HepG2 (cell line): ENCODE results near the gene LYPLA2. TPM values are rescaled to one million over a fixed set of nuclear protein-coding genes. Genes with fewer than 3 reads are reported as not detected.

Experiments used
- AGO2 ChIP-seq: fragments of 200-400 bp; formaldehyde crosslinking; optimal IDR thresholded peaks from 2 replicates; pipeline ENCODE3; 2017; ENCODE audit warnings: mild to moderate bottlenecking, low read depth, low read length, moderate library complexity
- ARID4A ChIP-seq: sonication (generic); formaldehyde crosslinking; IDR thresholded peaks from 2 replicates; pipeline ENCODE4 v1.5.0; 2020; ENCODE audit warnings: mild to moderate bottlenecking, missing genetic modification reagents, borderline replicate concordance
- CBX1 ChIP-seq: IDR thresholded peaks from one replicate; pipeline ENCODE4 v1.6.1; 2016; ENCODE audit warnings: antibody characterized with exemption, low read depth
- CENPBD1 ChIP-seq: sonication (generic); formaldehyde crosslinking; IDR thresholded peaks from 2 replicates; pipeline ENCODE4 v1.8.0; 2022; ENCODE audit warnings: missing genetic modification reagents, low read depth, mild to moderate bottlenecking, borderline replicate concordance
- DRAP1 ChIP-seq: IDR thresholded peaks from 2 replicates; pipeline ENCODE4 v1.6.1; 2016; ENCODE audit warnings: missing genetic modification reagents, missing compliant biosample characterization
- GATAD1 ChIP-seq: IDR thresholded peaks from 2 replicates; pipeline ENCODE4 v1.6.1; 2016; ENCODE audit warnings: missing genetic modification reagents, missing compliant biosample characterization
- HOXA5 ChIP-seq: sonication (generic); formaldehyde crosslinking; IDR thresholded peaks from 2 replicates; pipeline ENCODE4 v1.4.0; 2020; ENCODE audit warnings: missing genetic modification reagents
- JARID2 ChIP-seq: sonication (generic); formaldehyde crosslinking; IDR thresholded peaks from 2 replicates; pipeline ENCODE4 v1.8.1; 2023; ENCODE audit warnings: missing genetic modification reagents, inconsistent platforms; ENCODE audit not compliant: insufficient replicate concordance
- KLF6 ChIP-seq: IDR thresholded peaks from 2 replicates; pipeline ENCODE4 v1.8.0; 2016; ENCODE audit warnings: missing biosample characterization, missing genetic modification reagents
- KMT2A ChIP-seq: sonication (generic); formaldehyde crosslinking; IDR thresholded peaks from 2 replicates; pipeline ENCODE4 v1.4.0; 2020; ENCODE audit warnings: missing genetic modification reagents
- MIXL1 ChIP-seq: IDR thresholded peaks from 2 replicates; pipeline ENCODE4 v1.6.1; 2016
- NR3C1 ChIP-seq: sonication (generic); formaldehyde crosslinking; IDR thresholded peaks from 2 replicates; pipeline ENCODE4 v1.4.0; 2020; ENCODE audit warnings: missing genetic modification reagents
- SP5 ChIP-seq: IDR thresholded peaks from 2 replicates; pipeline ENCODE4 v1.6.1; 2016; ENCODE audit warnings: low read depth, borderline replicate concordance
- ZFP91 ChIP-seq: sonication (generic); formaldehyde crosslinking; IDR thresholded peaks from 2 replicates; pipeline ENCODE4 v1.9.0; 2022; ENCODE audit warnings: missing genetic modification reagents, mild to moderate bottlenecking, borderline replicate concordance
- ZFX ChIP-seq: sonication (generic); formaldehyde crosslinking; IDR thresholded peaks from 2 replicates; pipeline ENCODE4 v1.4.0; 2020; ENCODE audit warnings: mild to moderate bottlenecking, low read depth, missing genetic modification reagents, moderate library complexity
- ZNF362 ChIP-seq: sonication (generic); formaldehyde crosslinking; IDR thresholded peaks from 2 replicates; pipeline ENCODE4 v1.4.0; 2020; ENCODE audit warnings: missing genetic modification reagents, mild to moderate bottlenecking, borderline replicate concordance
- ZNF503 ChIP-seq: sonication (generic); formaldehyde crosslinking; IDR thresholded peaks from 2 replicates; pipeline ENCODE4 v1.4.0; 2020; ENCODE audit warnings: missing genetic modification reagents
- ZNF567 ChIP-seq: sonication (generic); formaldehyde crosslinking; IDR thresholded peaks from 2 replicates; pipeline ENCODE4 v1.8.1; 2023; ENCODE audit warnings: mild to moderate bottlenecking, missing genetic modification reagents, borderline replicate concordance
- ZNF660 ChIP-seq: sonication (generic); formaldehyde crosslinking; IDR thresholded peaks from 2 replicates; pipeline ENCODE4 v1.5.1; 2020; ENCODE audit warnings: mild to moderate bottlenecking, low read depth, missing genetic modification reagents, borderline replicate concordance
- ZNF792 ChIP-seq: IDR thresholded peaks from 2 replicates; pipeline ENCODE4 v1.6.1; 2016
- polyA plus RNA-seq, 8 experiments: library from polyadenylated mRNA; depleted of rRNA in 3 of 8; stranded (reverse) in 7 of 8; unstranded in 1 of 8; fragments of >200 nt; fragmentation: Illumina TruSeq in 4 of 8; extraction: Trizol in 4 of 8; gene quantifications; 2 replicates each; pipeline versions ENCODE4 v1.2.1 to v1.2.3, GENCODE V29; 2011 to 2016; ENCODE audit warnings: low read depth in 4 of 8, missing spikeins in 1 of 8, mixed read lengths in 1 of 8; ENCODE audit not compliant: insufficient read depth in 1 of 8
- total RNA-seq, 5 experiments: library from RNA; depleted of rRNA; stranded (reverse); fragments of >200 nt; fragmentation: Illumina TruSeq; extraction: Trizol; gene quantifications; 2 replicates each; pipeline ENCODE4 v1.2.3, GENCODE V29; 2016; ENCODE audit warnings: low read depth in 1 of 5

The LYPLA2 gene
- total and polyA plus RNA-seq, 2 of the 13 experiments (the other 11 are each of a cell fraction or from before 2014, with no cell fraction given): 72.1 to 73.2 TPM

GRCh38 chr1:23809751-23810171 is 18.8 kb downstream of the LYPLA2 start (continued):
- no peak for TF ChIP-seq ZNF567 (CRISPR knock-in tag)
- no peak for TF ChIP-seq SP5 (CRISPR knock-in tag)
- no peak for TF ChIP-seq CENPBD1 (CRISPR knock-in tag)
- TF ChIP-seq KMT2A (CRISPR knock-in tag): no peak
- TF ChIP-seq ARID4A: no peak
- TF ChIP-seq ZNF362: no peak
- TF ChIP-seq CBX1: no peak
- TF ChIP-seq JARID2 (CRISPR knock-in tag): no peak
- TF ChIP-seq ZNF660 (CRISPR knock-in tag): no peak
- no peak for TF ChIP-seq ZNF503 (CRISPR knock-in tag)
- peak; percentile 50; the same call in 1 of the 2 replicates for TF ChIP-seq GATAD1 (CRISPR knock-in tag)
- TF ChIP-seq ZNF792 (CRISPR knock-in tag): no peak
- TF ChIP-seq ZFX: peak; percentile 51; the same call in 1 of the 2 replicates
- TF ChIP-seq HOXA5 (CRISPR knock-in tag): no peak
- peak; percentile 43 for TF ChIP-seq ZFP91
- TF ChIP-seq MIXL1 (CRISPR knock-in tag): peak; percentile 42; the same call in 1 of the 2 replicates
- no peak for TF ChIP-seq DRAP1
- no peak for TF ChIP-seq KLF6 (CRISPR knock-in tag)
- no peak for TF ChIP-seq NR3C1 (CRISPR knock-in tag)
- TF ChIP-seq AGO2: no peak
